GM21723 (cell line): ENCODE measurements around the gene FUBP3.

Source experiments
- ATAC-seq: cut with Tn5 transposase; IDR thresholded peaks from one replicate; pipeline ENCODE4 v1.9.1; 2021; ENCODE audit warnings: mild to moderate bottlenecking, moderate library complexity; ENCODE audit not compliant: unreplicated experiment

FUBP3 gene

DNA sequence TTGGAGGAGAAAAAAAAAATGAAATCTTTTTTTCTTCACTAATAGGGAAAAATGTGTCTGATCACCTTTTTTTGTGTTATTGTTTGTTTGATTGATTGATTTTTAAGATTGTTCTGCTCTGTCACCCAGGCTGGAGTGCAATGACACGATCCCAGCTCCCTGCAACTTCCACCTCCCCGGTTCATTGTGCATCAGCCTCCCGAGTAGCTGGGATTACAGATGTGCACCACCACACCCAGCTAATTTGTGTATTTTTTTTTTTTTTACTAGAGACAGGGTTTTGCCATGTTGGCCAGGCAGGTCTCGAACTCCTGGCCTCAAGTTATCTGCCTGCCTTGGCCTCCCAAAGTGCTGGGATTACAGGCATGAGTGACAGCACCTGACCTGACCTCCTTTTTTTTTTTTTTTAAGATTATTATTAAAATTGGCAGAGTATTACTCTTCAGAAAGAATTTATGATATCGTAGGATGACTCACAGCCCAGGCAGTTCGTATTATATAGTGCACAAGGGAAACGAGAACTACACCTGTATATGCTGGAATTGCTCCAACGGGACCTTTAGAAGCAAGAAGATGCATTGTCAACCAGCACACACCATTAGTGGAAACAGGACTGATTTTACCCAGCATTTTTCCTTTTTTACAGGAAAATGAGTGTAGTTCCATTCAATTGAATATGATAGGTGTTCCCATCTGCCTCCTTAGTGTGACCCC, 27.7 kb downstream of the FUBP3 start:
- no peak for ATAC-seq

DNA sequence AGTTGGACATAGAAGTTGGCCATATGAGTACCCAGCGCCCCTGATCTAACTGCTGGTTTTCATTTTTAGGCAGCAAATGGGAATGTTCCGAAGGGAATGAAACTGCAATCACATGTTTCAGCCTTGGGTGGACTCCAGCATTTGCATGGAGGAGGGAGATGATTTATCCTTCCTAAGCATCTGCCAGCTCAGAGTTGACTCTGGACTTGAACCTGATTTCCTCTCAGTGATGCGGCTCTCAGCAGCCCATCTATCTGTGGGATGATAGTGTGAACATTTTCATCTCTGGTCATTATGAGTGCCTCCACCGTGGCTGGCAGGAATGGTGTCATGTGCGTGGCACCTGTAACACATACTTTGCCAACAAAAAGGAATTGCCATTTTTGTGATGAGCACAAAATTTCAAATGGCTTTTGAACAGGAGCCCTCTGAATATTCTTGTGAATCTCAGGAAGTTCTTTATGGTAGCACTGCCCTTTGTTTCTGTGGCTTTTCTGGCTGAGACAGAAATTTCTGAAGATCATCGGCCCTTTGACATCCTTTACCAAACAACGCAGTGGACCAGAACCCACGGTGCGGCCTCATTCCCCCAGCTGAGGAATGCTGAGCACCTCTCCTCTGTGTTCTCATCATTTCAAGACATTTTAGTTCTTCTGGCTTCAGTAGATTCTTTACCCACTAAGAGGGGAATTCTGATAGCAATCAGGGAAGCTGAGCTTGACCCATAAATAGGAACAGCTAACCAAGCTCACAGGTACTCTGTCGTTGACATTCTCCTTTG, 28.5 kb downstream of the FUBP3 start:
- no peak for ATAC-seq

DNA sequence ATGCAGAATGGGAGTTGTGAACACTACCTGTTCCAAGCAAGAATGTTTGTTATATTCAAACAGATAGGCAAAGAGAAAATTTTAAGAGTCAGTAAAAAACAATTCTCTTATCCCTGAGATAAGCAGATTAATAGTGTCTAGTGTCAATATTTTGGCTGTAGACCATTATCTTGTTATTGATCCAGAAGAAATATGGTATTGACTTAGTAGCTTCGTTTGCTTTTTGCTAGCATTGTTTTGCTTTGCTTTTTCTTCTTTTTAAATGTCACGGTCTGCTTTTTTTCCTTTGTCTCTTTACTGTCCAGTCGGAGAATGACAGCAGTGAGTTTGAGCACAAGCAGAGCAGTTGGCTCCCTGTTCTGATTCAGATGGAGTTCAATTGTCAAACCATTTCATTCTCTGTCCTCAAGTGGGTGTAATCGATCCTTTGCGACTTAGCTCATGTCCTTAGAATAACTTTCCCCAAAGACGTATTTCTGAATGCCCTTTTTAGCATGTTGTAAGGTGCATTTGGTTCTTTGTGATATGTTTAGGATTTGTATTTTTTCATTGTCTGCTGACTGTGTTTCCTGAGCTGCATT, 29.3 kb downstream of the FUBP3 start:
- no peak for ATAC-seq

DNA sequence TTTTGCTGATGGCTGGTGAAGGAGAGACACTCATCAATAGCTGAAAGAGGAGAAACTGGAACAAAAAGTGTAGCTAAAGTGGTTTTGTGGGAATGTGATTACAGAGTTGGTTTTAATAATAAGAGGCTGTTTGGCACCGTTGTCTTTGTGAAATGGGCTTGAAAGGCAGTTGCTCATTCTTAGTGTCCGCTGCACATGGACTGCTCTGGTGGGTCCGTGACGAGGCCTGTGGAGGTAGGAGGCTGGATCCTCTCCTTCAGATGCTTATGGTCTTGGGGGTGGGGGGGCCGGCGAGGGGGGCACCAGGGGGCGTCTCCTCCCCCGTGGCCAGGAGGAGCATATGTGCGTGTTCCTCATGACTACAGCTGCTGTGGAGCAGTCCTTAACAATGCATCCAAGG, 29.8 kb downstream of the FUBP3 start:
- ATAC-seq = no peak

DNA sequence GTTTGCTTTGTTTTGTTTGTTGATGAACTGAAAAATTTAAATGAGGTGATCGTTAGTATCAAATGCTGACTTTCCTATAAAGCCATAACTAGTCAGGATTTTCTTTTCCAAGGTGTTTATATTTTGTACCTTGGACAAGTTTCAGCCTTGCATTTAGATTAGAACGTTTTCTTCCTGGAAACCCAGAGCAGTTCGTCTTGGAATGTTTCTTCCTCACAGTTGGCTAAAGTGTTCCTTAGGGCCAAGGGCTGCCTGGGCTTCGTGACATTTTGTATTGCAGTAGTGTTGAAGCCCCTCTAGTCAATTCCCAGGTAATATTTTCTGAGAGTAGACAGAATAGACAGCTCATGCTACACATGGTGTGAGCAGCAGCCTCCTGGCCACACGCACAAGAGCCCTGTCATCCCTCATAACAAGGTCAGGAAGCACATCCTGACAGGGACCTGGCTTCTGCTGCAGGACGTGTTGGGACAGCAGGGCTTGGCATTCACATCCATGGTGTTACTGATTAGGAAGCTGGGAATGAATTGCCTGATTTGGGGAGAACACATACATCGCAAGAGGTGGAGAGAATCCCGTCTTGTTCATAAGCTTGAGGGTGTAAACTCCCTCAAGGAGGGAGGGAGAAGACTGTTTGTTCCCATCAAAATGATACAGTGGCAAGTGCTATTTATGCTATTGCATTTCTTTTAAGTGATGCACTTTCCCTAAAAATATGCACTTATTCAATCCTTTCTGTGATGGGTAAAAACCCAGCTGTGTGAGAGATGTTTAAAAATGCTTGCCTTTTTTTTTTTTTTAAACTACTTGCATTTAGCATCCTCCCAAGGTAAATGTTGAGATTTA, 31.7 kb downstream of the FUBP3 start:
- ATAC-seq = no peak

DNA sequence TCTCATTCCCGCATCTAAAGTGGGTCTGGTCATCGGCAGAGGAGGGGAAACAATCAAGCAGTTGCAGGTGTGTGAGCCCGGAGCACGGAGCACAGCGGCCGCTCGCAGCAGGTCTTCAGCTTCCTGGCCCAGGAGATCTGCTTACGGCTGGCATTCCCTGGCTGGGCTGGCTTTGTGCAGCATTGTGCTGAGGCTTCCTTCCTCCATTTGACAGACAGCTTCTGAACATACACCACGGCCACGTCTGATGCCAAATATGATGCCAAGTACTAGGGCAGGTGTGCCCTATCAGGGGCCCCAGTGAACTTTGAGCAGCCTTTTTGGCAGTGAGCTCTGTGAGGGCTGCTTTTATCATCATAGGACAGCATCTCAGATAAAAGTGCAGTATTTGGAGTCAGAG, 37.1 kb downstream of the FUBP3 start:
- no peak for ATAC-seq

DNA sequence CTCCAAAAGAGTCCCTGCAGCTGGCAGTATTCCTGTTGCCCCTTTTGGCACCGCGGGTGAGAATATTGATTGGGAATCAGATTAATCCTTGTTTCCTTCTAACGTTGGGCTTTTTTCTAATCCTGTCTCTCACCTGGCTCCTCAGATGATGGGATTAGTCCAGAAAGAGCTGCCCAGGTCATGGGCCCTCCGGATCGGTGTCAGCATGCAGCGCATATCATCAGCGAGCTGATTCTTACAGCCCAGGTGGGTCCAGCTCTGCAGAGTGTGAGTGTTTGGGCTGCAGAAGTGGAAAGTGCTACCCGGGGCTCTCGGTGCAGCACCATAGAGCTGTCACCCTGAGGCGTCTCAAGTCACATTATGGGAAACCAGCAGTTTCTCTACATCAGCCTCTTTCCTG, 44.1 kb downstream of the FUBP3 start:
- no peak for ATAC-seq

DNA sequence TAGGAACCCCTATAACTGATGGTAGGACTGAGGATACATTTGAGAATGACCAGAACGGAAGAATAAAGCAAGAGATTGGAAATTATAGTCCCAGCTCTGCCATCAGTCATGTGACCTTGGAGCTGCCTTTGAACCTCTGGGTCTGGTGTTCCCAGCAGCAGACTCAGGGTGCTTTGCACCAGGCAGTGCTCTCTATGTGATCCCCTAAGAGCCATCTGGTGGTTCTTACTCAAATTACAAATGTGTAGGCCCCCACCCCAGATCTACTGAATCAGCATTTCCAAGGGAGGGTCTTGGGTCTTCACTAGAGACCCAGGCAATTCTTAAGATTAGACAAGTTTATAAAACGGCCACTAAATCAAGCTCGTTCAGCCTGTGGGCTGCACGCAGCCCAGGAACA, 44.8 kb downstream of the FUBP3 start:
- no peak for ATAC-seq

DNA sequence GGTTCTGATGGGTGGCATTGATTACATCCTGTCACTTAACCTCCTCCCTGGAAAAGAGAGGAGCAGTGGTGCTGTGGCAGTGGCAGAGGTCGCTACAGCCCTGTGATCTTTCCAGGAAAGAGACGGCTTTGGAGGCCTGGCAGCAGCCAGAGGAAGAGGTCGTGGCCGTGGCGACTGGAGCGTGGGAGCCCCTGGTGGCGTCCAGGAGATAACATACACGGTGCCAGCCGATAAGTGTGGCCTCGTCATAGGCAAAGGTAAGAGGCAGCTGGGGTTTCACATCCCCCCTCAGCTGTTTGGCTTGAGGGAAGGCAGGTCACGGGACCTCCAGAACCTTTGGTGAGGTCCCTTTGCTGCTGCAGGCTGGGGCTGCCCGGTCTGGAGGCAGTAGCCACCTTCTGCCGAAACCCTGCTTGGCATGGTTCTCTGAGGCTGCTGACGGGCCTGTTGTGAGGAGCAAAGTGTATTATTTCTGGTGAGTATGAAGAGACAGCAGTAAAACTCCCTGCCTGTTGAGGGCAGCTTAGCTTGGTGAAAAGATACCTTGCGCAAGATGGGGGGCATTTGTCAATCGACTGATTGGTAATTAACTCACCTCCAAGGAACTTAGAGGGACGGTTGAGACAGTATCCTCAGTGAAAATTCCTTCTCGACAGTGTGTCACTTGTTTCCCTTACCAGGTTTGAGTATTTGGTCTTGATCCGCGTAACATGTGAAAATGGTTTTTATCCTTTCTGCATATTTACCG, 47.0 kb downstream of the FUBP3 start:
- no peak for ATAC-seq

DNA sequence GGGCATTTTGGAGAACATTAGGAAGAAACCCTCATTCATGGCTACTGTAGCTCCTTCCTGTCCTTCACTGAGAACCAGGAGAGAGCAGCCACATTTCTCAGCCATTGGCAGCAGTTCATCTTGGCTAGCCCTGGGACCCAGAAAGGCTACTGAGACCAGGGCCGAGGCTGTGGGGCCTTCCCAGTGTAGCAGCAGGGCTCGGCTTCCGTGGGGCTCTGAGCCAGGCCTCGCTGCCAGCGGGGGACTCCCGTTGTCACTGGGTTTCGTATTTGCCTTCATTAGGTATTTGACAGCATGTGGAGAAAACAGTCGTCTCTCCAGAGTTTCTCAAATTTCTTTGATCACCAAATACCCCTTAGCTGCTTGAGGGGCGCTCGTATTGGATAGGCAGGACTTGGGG, 47.7 kb downstream of the FUBP3 start:
- no peak for ATAC-seq

DNA sequence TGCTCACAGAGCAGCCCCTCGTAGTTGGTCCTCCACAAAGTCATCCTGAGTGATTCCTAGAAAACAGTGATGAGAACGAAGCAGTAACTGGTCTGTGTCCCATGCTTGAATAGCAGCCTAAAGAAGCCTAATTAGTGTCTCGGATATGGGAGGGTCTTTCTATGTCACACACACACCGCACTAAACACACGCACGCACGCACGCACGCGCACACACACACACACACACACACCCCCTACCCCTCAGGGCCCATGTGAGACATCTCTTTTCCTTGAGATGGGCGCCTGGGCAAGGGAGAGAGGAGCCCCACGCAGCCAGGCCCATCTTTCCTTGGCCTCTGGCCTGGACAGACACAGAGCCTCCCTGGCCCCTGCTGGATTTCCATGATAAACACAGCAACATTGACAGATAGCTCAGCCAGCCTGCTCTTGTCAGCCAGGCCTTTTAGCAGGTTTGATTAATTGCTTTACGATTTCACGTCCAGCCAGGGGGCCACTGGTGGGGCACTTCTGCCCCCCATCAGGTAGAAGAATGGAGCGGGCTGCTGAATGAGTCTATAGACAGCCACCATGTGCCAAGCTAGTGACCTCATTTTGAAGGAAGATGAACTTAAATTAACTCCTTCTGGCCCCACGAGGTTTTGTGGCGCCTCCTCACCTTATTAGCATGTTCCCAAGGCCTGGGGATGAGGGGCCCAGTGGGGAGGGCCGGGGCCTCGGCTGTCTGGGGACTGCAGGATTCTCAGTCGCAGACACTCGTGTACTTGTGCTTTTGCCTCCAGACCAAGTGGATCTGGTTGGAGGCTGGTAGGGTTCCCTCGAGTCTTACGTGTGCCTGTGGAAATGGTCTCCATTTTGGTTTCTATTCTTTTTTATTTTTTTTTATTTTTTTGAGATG, 48.8 kb downstream of the FUBP3 start:
- ATAC-seq = no peak

DNA sequence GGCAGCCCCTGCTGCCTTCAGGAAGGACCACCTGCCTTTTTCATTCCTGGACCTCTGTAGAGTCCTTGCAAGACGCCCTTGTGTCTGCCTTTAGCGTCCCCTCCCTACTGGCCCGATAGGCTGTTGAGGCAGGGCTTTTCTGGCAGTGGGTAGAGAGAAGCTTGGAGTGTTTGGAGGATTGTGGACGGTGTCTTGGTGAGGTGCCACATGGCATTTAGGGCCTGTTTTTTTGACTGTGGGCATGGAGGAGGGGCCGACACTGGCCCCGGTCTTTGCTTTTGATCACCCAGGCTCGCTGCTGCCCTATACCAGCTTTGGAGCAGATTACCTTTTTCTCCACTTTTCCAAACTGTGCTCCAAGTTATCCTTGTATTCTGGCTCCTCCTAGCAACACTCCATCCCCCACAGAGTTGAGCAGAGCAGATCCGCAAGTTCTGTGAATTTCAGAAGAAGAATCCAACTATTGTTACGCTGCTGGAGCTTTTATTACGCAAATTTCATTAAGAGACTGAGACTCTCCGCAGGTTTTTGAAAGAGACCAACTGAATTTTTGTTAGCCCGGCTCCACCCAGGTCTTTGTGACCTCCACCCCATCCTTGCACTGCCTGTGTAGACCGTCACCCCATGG, 50.2 kb downstream of the FUBP3 start:
- ATAC-seq = no peak

DNA sequence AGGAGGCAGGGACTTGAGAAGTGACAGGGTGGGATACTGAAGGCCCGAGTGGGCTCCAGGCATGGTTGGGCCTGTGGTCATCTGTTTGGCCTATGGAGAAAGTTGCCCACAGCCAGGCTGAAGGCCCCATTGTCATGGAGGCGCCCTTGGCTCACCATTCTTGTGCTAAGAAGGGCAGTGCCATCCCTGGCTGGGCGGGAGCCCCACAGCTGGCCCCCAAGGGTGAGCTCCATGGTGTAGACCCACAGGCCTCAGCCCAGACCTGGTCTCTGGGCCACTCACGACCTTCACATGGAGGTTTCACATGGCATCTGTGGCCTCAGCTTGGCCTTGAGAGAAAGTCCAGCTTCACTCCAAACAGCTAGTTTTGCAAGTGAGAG, 50.7 kb downstream of the FUBP3 start:
- no peak for ATAC-seq

DNA sequence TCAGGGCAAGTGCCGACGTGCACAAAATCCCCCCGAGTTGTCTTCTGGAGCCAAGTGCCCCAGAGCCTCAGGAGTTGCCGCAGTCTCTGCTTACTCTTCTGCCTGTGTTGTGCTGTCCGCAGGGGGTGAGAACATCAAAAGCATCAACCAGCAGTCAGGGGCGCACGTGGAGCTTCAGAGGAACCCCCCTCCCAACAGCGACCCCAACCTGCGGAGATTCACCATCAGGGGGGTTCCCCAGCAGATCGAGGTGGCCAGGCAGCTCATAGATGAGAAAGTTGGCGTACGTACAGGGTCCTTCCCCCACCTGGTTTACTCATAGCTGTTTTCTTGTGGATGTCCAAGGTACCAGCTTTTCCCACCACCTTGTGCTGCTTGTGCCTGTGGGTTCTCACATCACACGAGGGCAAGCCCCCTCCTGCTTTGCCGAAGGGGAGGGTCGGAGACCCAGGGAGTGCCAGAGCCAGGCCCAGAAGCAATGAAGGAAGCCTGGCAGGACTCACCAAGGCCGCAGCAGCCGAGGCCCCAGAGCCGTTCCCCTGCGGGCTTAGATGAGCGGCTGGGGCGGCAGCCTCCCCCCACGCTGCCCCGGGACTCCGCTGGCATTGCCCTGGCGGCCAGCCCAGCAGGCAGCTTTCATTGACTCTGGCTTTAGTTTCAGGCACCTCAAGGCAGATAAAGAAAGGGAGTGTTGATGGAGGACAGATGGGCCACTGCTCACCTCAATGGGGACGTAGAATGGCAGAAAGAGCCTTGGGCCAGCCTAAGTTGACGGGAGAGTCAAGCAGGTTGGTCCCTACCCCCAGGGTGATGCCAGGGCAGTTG, 51.3 kb downstream of the FUBP3 start:
- no peak for ATAC-seq

DNA sequence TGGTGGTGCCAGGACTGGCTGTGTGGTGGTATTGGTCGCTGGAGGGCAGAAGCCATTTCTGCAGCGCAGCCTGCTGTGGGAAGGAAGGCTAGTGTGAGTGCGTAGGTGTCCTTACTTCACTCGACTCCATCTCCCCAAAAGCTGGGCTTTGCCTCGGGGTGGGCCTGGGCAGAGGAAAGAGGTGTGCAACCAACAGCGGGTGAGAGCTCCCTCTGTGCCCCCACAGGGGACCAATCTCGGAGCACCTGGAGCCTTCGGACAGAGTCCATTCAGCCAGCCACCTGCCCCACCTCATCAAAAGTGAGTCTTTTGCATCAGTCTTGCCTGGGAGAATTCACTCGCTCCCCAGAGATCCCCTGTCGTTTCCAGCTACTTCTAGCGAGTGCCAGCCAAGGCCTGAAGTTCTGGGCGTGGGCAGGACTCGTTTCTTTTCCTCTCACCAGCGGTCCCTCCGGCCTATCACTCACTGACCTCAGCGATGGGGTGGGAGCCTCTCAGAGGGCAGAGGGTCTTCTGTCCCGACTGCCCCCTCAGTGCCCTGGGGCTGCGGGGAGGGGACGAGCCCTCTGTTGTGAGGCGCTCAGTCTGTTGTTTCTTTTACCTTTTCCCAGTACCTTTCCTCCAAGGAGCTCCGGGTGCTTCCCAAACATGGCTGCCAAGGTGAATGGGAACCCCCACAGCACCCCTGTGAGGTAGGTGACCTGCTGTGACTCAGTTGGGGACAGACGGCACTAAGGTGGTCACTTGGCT, 52.1 kb downstream of the FUBP3 start:
- ATAC-seq = no peak

DNA sequence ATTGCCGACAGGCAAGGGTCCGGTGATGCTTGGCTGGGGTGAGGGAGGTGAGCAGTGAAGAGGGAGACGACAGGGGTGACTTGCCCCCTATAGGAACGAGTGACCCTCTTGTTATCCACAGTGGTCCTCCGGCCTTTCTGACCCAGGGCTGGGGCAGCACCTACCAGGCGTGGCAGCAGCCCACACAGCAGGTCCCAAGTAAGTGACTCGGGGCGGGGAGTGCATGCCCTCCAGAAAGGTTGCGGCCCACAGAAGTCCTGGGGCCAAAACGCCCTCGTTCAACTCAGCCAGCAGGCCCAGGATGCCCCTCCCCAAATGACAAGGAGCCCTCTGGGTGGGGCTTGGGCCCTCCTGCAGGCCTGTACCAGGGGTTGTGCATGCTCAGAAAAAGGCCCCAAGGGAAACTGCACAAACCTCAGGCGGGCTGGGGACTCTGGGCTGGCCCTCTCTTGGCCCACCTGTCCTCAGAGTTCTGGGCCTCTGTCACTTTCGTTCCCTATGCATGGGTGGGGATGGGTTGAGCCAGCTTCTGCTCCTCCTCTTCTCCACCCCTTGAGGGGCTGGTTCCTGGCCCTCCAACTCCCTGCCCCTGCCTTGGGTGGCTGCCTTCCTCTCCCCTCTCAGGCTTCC, 52.8 kb downstream of the FUBP3 start:
- ATAC-seq = no peak

DNA sequence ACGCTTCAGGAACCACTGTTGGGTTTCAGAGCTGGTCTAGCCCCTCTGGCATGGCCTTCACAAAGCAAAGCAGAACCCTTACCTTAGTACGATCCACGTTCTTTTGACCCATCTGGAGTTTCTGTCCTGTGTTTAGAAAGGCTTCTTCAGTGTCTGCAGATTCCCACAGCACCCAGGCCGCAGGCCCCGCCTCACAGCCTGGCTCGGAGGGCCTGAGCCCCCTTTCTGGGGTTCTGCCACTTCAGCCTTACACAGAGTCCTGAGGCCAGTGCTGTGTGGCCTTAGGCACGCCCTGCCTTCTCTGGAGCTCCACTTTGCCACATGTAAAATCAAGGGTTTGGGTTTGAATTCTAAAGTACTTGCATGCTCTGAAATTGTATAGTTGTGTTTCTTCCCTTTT, 53.5 kb downstream of the FUBP3 start:
- no peak for ATAC-seq
